Endothelial cell of umbilical vein (primary cell): Measurements from ENCODE around the gene CCDC73. TPM values are rescaled to one million over a fixed set of nuclear protein-coding genes. Genes with fewer than 3 reads are reported as not detected.

Source experiments
- BruUV-seq: library from RNA; stranded (reverse); fragments of 400-500 nt; replicated peaks from 2 replicates; lab custom pipeline; 2021; lab: Mats Ljungman, UMichigan
- CTCF ChIA-PET: fragments of 300-600, 350-600 bp; sonication (Branson Sonifier 250); formaldehyde crosslinking; loops from one replicate; lab custom pipeline; 2021; ENCODE audit warnings: antibody characterized with exemption, inconsistent platforms; lab: Charles Lee
- POLR2A ChIA-PET: fragments of 300-600, 350-600 bp; sonication (Branson Sonifier 250); formaldehyde crosslinking; loops from one replicate; lab custom pipeline; 2021; ENCODE audit warnings: antibody characterized with exemption, inconsistent platforms; lab: Charles Lee
- DNase-seq: peaks from one replicate; pipeline ENCODE4 v3.0.0-alpha.2; 2011; ENCODE audit warnings: low read depth, low spot score
- FAIRE-seq: peaks from 2 replicates; lab custom pipeline; 2011; peaks lifted over from hg19 to GRCh38; lab: Jason Lieb, UNC
- H2AFZ ChIP-seq: 2 replicates; pipeline ENCODE4 v1.6.0; 2012; ENCODE audit warnings: low read depth, low read length, control low read depth, inconsistent platforms
- H3K27ac ChIP-seq: 2 replicates; pipeline ENCODE4 v1.5.1; 2011; ENCODE audit warnings: low read depth, mild to moderate bottlenecking, control low read depth, low read length, moderate library complexity; ENCODE audit not compliant: insufficient read depth
- H3K27me3 ChIP-seq, 2 experiments: 2 replicates each; pipeline versions ENCODE4 v1.6.0 to v1.6.1; 2011; ENCODE audit warnings: low read length in 2 of 2, mixed read lengths in 1 of 2; ENCODE audit not compliant: control insufficient read depth in 2 of 2, insufficient read depth in 2 of 2
- H3K36me3 ChIP-seq, 2 experiments: 2 replicates in 1 of 2; 3 replicates in 1 of 2; pipeline ENCODE4 v1.5.1; 2011; ENCODE audit warnings: low read length in 2 of 2, mild to moderate bottlenecking in 1 of 2, moderate library complexity in 1 of 2; ENCODE audit not compliant: control insufficient read depth in 2 of 2, insufficient read depth in 2 of 2; ENCODE audit errors: extremely low read depth in 1 of 2
- H3K4me1 ChIP-seq: 3 replicates; pipeline ENCODE4 v1.5.1; 2011; ENCODE audit warnings: mild to moderate bottlenecking, low read length; ENCODE audit not compliant: control insufficient read depth, insufficient read depth; ENCODE audit errors: extremely low read depth
- H3K4me2 ChIP-seq: 2 replicates; pipeline ENCODE4 v1.6.1; 2011; ENCODE audit warnings: low read length, control low read depth, mixed read lengths; ENCODE audit not compliant: insufficient read depth
- H3K4me3 ChIP-seq, 3 experiments: fragments of 200-600 bp in 1 of 3; sonication (generic), shearing (Covaris generic) in 1 of 3; replicated peaks in 1 of 3; 2 replicates each; pipeline ENCODE4 v1.5.1; 2011 to 2016; ENCODE audit warnings: control low read depth in 3 of 3, low read length in 3 of 3, mild to moderate bottlenecking in 2 of 3, inconsistent platforms in 1 of 3, low read depth in 1 of 3, moderate library complexity in 1 of 3; ENCODE audit not compliant: insufficient read depth in 1 of 3
- H3K79me2 ChIP-seq: 2 replicates; pipeline ENCODE4 v1.6.0; 2012; ENCODE audit warnings: low read length, inconsistent platforms; ENCODE audit not compliant: control insufficient read depth, insufficient read depth
- H3K9ac ChIP-seq: replicated peaks from 2 replicates; pipeline ENCODE3; 2011; ENCODE audit warnings: low read length, control low read depth; ENCODE audit not compliant: insufficient read depth; ENCODE audit errors: extremely low read depth
- H3K9me1 ChIP-seq: replicated peaks from 3 replicates; pipeline ENCODE4 v1.6.0; 2011; ENCODE audit warnings: mild to moderate bottlenecking, low read length; ENCODE audit not compliant: control insufficient read depth, insufficient read depth; ENCODE audit errors: extremely low read depth
- H3K9me3 ChIP-seq: replicated peaks from 2 replicates; pipeline ENCODE4 v1.5.1; 2012; ENCODE audit warnings: low read length, inconsistent platforms; ENCODE audit not compliant: control insufficient read depth, insufficient read depth
- H4K20me1 ChIP-seq: replicated peaks from 2 replicates; pipeline ENCODE3; 2011; ENCODE audit warnings: mild to moderate bottlenecking, low read length; ENCODE audit not compliant: control insufficient read depth, insufficient read depth; ENCODE audit errors: extremely low read depth
- CTCF ChIP-seq, 2 donors: IDR thresholded peaks; 1 replicate in 1 of 2; 2 replicates in 1 of 2; pipeline ENCODE4 v1.5.1; 2011; ENCODE audit warnings: low read length in 2 of 2, mild to moderate bottlenecking in 2 of 2, moderate library complexity in 2 of 2, control low read depth in 1 of 2, inconsistent platforms in 1 of 2, low read depth in 1 of 2; ENCODE audit not compliant: insufficient read depth in 1 of 2; ENCODE audit errors: extremely low read depth in 1 of 2
- EZH2 ChIP-seq: IDR thresholded peaks from 2 replicates; pipeline ENCODE4 v1.6.1; 2012; ENCODE audit warnings: borderline replicate concordance, low read depth, mild to moderate bottlenecking, moderate library complexity, low read length, inconsistent platforms; ENCODE audit not compliant: severe bottlenecking
- FOS ChIP-seq: IDR thresholded peaks from 2 replicates; pipeline ENCODE4 v1.6.1; 2011; ENCODE audit warnings: mild to moderate bottlenecking, low read length, moderate library complexity, borderline replicate concordance; ENCODE audit not compliant: insufficient read depth
- GATA2 ChIP-seq: IDR thresholded peaks from 2 replicates; pipeline ENCODE4 v1.7.0; 2011; ENCODE audit warnings: low read depth, mild to moderate bottlenecking, moderate library complexity, mixed read lengths, low read length; ENCODE audit not compliant: insufficient read length, insufficient read depth
- JUN ChIP-seq: IDR thresholded peaks from 2 replicates; pipeline ENCODE4 v1.6.1; 2011; ENCODE audit warnings: borderline replicate concordance, low read depth; ENCODE audit not compliant: insufficient read length, insufficient read depth
- MAX ChIP-seq: IDR thresholded peaks from 2 replicates; pipeline ENCODE4 v1.6.1; 2011; ENCODE audit not compliant: insufficient read depth, insufficient read length
- MYC ChIP-seq: IDR thresholded peaks from one replicate; pipeline ENCODE4 v1.6.1; 2011; ENCODE audit warnings: mild to moderate bottlenecking, low read depth, low read length
- POLR2AphosphoS5 ChIP-seq: IDR thresholded peaks from 2 replicates; pipeline ENCODE4 v1.6.1; 2012; ENCODE audit warnings: low read depth, mild to moderate bottlenecking, control low read depth, low read length, moderate library complexity; ENCODE audit not compliant: insufficient read depth
- dilution Hi-C: fragments of 300-500 bp; cut with MboI; formaldehyde crosslinking; loops from one replicate; pipeline ENCODE4 v1.15.0; 2019; ENCODE audit warnings: low sequenced_read_pairs; ENCODE audit not compliant: extremely low pct_ligation_motif_present
- intact Hi-C: fragments of 100-400 bp; cut with micrococcal nuclease; formaldehyde crosslinking; loops from one replicate; pipeline ENCODE4 v1.10.0; 2022
- polyA plus RNA-seq, 4 experiments: library from polyadenylated mRNA; depleted of rRNA in 3 of 4; stranded (reverse) in 3 of 4; unstranded in 1 of 4; fragments of >200 nt; gene quantifications; 2 replicates each; pipeline versions ENCODE4 v1.2.1 to v1.2.3, GENCODE V29; 2011 to 2012; ENCODE audit warnings: missing spikeins in 1 of 4
- total RNA-seq: library from RNA; stranded (reverse); gene quantifications from 2 replicates; pipeline ENCODE4 v1.2.3, GENCODE V29; 2021

Gene CCDC73
- total and polyA plus RNA-seq, 2 donors (not counting 3 experiments of a cell fraction or from before 2014, with no cell fraction given): not detected

GRCh38 chr11:32555895-32556294 lies 238.6 kb downstream of the CCDC73 start:
- FAIRE-seq (no peak), DNase-seq (no peak)
- H3K4me2 ChIP-seq: no peak overlapping the region
- TF ChIP-seq POLR2AphosphoS5 (no peak), GATA2 (no peak), CTCF (IDR thresholded peaks at IDR 0.05; ENCODE audit: extremely low read depth in 1 of 2, insufficient read depth in 1 of 2, low read depth in 1 of 2, low read length in 2 of 2) (no peak), EZH2 (no peak), JUN (no peak), MAX (no peak), FOS (no peak), MYC (no peak)
- BruUV-seq: no TSS peak
- H3K4me3 ChIP-seq: no peak overlapping the region
- no peaks in the 10 kb centered on the region for H3K27me3 ChIP-seq
- no peaks in the 10 kb centered on the region for H3K36me3 ChIP-seq
- CTCF ChIA-PET: no interaction called here
- dilution Hi-C loops: no loop called here
- H3K9me3 ChIP-seq: no peaks in the 10 kb centered on the region
- H4K20me1 ChIP-seq: no peaks in the 10 kb centered on the region
- H3K9me1 ChIP-seq: no peaks in the 10 kb centered on the region
- H3K4me1 ChIP-seq: no peaks in the 10 kb centered on the region
- no peak overlapping the region for H3K9ac ChIP-seq
- no peak overlapping the region for H2AFZ ChIP-seq
- POLR2A ChIA-PET: no interaction called here
- H3K27ac ChIP-seq: no peak overlapping the region
- H3K79me2 ChIP-seq: no peaks in the 10 kb centered on the region
- intact Hi-C loops: no loop called here
